ENCODE data around the gene CD46. TPM values are rescaled to one million over a fixed set of nuclear protein-coding genes. Genes with fewer than 3 reads are reported as not detected.

CD46 gene
- total and polyA plus RNA-seq, 10 of the 15 experiments (the other 5 are each of a cell fraction or from before 2014, with no cell fraction given), result 61.1 to 198 (median 81.4) TPM

GRCh38 chr1:207825719-207826556 lies 74.1 kb downstream of the CD46 start (continued):
- TF ChIP-seq ESRRA (IDR thresholded peaks at IDR 0.05; ENCODE audit: low read length) (0 out of 2 replicates have a peak, but pooled peaks have one; percentile 13), CBX5 (IDR thresholded peaks at IDR 0.05; ENCODE audit: low read depth) (0 out of 2 replicates have a peak, but pooled peaks have one; percentile 45), ZBTB11 (CRISPR knock-in tag; IDR thresholded peaks at IDR 0.05) (no peak), CTCF (IDR thresholded peaks at IDR 0.05 in 2 of 3, conservative IDR thresholded peaks at IDR 0.05 in 1 of 3; ENCODE audit: control insufficient read depth in 2 of 3, extremely low read depth in 1 of 3, insufficient read depth in 1 of 3, low read depth in 3 of 3, low read length in 3 of 3) (no peak), ZNF592 (IDR thresholded peaks at IDR 0.05) (no peak), ASH2L (IDR thresholded peaks at IDR 0.05; ENCODE audit: borderline replicate concordance, low read depth) (no peak), MEF2A (IDR thresholded peaks at IDR 0.05; ENCODE audit: insufficient read depth, low read depth, low read length) (no peak), EED (IDR thresholded peaks at IDR 0.05; ENCODE audit: low read depth) (peak; percentile 67), SIN3A (IDR thresholded peaks at IDR 0.05; ENCODE audit: low read depth, low read length) (peak; percentile 84; the same call in 1 of the 2 replicates), RBBP5 (conservative IDR thresholded peaks at IDR 0.05) (no peak), MTA3 (IDR thresholded peaks at IDR 0.05; ENCODE audit: borderline replicate concordance, low read length) (peak; percentile 86; the same call in 1 of the 2 replicates), RCOR1 (conservative IDR thresholded peaks at IDR 0.05; ENCODE audit: low read depth, low read length) (no peak), ATF7 (IDR thresholded peaks at IDR 0.05; ENCODE audit: low read depth) (peak; percentile 97), NR2C1 (IDR thresholded peaks at IDR 0.05) (peak; percentile 48), NRF1 (conservative IDR thresholded peaks at IDR 0.05; ENCODE audit: low read depth, low read length) (no peak)
- TF ChIP-seq, protein P1, sequence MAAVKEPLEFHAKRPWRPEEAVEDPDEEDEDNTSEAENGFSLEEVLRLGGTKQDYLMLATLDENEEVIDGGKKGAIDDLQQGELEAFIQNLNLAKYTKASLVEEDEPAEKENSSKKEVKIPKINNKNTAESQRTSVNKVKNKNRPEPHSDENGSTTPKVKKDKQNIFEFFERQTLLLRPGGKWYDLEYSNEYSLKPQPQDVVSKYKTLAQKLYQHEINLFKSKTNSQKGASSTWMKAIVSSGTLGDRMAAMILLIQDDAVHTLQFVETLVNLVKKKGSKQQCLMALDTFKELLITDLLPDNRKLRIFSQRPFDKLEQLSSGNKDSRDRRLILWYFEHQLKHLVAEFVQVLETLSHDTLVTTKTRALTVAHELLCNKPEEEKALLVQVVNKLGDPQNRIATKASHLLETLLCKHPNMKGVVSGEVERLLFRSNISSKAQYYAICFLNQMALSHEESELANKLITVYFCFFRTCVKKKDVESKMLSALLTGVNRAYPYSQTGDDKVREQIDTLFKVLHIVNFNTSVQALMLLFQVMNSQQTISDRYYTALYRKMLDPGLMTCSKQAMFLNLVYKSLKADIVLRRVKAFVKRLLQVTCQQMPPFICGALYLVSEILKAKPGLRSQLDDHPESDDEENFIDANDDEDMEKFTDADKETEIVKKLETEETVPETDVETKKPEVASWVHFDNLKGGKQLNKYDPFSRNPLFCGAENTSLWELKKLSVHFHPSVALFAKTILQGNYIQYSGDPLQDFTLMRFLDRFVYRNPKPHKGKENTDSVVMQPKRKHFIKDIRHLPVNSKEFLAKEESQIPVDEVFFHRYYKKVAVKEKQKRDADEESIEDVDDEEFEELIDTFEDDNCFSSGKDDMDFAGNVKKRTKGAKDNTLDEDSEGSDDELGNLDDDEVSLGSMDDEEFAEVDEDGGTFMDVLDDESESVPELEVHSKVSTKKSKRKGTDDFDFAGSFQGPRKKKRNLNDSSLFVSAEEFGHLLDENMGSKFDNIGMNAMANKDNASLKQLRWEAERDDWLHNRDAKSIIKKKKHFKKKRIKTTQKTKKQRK (IDR thresholded peaks at IDR 0.05; ENCODE audit: low read depth, low read length), result no peak
